Measurements from ENCODE around the gene RRBP1. TPM values are rescaled to one million over a fixed set of nuclear protein-coding genes. Genes with fewer than 3 reads are reported as not detected.

The RRBP1 gene
- total RNA-seq, 1 donor from 2014 or later, result 73.1 TPM

GRCh38 chr20:17611540-17612286, 70.3 kb downstream of the RRBP1 start:
- DNase-seq (ENCODE audit: low read depth), result no peak
- H3K4me3 ChIP-seq (ENCODE audit: low read depth, low read length), result no peak overlapping the region
- TF ChIP-seq, protein P1, sequence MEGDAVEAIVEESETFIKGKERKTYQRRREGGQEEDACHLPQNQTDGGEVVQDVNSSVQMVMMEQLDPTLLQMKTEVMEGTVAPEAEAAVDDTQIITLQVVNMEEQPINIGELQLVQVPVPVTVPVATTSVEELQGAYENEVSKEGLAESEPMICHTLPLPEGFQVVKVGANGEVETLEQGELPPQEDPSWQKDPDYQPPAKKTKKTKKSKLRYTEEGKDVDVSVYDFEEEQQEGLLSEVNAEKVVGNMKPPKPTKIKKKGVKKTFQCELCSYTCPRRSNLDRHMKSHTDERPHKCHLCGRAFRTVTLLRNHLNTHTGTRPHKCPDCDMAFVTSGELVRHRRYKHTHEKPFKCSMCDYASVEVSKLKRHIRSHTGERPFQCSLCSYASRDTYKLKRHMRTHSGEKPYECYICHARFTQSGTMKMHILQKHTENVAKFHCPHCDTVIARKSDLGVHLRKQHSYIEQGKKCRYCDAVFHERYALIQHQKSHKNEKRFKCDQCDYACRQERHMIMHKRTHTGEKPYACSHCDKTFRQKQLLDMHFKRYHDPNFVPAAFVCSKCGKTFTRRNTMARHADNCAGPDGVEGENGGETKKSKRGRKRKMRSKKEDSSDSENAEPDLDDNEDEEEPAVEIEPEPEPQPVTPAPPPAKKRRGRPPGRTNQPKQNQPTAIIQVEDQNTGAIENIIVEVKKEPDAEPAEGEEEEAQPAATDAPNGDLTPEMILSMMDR (conservative IDR thresholded peaks at IDR 0.05; ENCODE audit: low read depth, low read length), result peak; percentile 61

GRCh38 chr20:17611290-17611539, 70.8 kb downstream of the RRBP1 start:
- no peak overlapping the region for H3K4me3 ChIP-seq (ENCODE audit: low read depth, low read length)
- DNase-seq (ENCODE audit: low read depth), result no peak
- TF ChIP-seq, protein P1 (conservative IDR thresholded peaks at IDR 0.05; ENCODE audit: low read depth, low read length), result no peak

DNA sequence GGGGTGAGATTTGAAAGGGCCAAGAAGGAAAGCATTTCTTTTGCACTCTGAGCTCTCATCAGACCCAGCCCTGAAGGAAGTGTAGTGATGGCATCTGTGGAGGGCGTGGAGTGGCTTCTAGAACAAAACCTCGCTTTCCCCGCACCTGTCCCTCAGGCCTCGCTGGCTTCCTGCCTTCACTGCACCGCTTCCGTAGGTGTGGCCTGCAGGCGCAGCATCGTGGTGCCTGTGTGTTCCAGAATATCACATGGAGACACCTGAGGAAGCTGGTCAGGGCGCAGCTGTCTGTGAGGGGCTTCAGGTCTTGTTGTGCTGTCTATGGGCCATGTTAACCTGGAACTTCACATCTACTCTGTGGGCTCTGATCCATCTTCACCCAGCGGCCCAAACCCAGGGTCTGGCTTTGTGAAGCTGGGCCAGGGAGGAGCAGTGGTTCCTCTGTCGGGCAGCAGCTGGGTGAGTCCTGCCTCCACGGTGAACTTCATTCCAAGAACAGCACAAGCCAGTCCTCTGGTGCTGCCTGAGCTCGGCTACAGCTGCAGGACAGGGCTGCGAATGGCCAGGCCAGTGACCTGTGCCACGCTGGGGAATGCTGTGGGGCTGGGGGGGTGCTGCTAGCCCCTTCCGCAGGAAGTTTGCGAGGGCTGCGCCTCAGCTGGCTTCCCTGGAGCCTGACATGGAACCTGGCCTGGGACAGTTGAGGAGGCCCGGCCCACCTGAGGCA, 71.3 kb downstream of the RRBP1 start:
- DNase-seq (ENCODE audit: low read depth), result no peak
- TF ChIP-seq, protein P1 (conservative IDR thresholded peaks at IDR 0.05; ENCODE audit: low read depth, low read length), result no peak
- H3K4me3 ChIP-seq (ENCODE audit: low read depth, low read length), result no peak overlapping the region

GRCh38 chr20:17609811-17610377, 72.1 kb downstream of the RRBP1 start:
- no peak overlapping the region for H3K4me3 ChIP-seq (ENCODE audit: low read depth, low read length)
- TF ChIP-seq, protein P1 (conservative IDR thresholded peaks at IDR 0.05; ENCODE audit: low read depth, low read length), result no peak
- no peak for DNase-seq (ENCODE audit: low read depth)

GRCh38 chr20:17608701-17609497, 73.1 kb downstream of the RRBP1 start:
- H3K4me3 ChIP-seq (ENCODE audit: low read depth, low read length), result no peak overlapping the region
- no peak for DNase-seq (ENCODE audit: low read depth)
- TF ChIP-seq, protein P1 (conservative IDR thresholded peaks at IDR 0.05; ENCODE audit: low read depth, low read length), result no peak

DNA sequence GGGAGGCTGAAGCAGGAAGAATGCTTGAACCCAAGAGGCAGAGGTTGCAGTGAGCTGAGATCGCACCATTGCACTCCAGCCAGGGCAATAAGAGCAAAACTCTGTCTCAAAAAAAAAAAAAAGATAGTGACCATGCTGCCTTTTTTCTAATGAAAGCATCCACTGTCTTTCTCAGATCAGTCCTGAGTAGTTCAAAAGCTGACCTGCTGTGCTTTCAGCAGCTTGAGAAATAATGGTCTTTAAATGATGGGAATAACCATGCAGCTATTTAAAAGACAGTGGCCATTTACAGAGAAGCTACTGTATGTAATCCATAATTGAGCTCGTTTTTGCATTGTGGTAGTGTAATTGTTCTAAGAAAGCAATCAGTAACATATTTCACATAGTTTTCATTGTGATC, 76.0 kb downstream of the RRBP1 start:
- no peak for DNase-seq (ENCODE audit: low read depth)
- TF ChIP-seq, protein P1 (conservative IDR thresholded peaks at IDR 0.05; ENCODE audit: low read depth, low read length), result no peak
- no peak overlapping the region for H3K4me3 ChIP-seq (ENCODE audit: low read depth, low read length)

Data from epithelial cell of proximal tubule (primary cell).